Neutrophil (primary cell): Measurements from ENCODE around the gene AAK1.

Source experiments
- H3K27ac ChIP-seq: fragments of 200-600 bp; sonication (generic); 2 replicates; pipeline ENCODE4 v1.5.1; 2016; ENCODE audit warnings: mild to moderate bottlenecking, moderate library complexity
- H3K27me3 ChIP-seq: fragments of 200-600 bp; sonication (generic); 2 replicates; pipeline ENCODE4 v1.6.0; 2016; ENCODE audit warnings: mild to moderate bottlenecking
- H3K36me3 ChIP-seq: fragments of 200-600 bp; sonication (generic); 2 replicates; pipeline ENCODE4 v1.5.1; 2017
- H3K4me1 ChIP-seq, 2 experiments: fragments of 200-600 bp in 1 of 2; sonication (generic) in 1 of 2; 1 replicate in 1 of 2; 2 replicates in 1 of 2; pipeline versions ENCODE4 v1.5.1 to v1.6.1; 2013 to 2016; ENCODE audit warnings: low read depth in 1 of 2, low read length in 1 of 2, mild to moderate bottlenecking in 1 of 2, moderate library complexity in 1 of 2; ENCODE audit not compliant: control insufficient read depth in 1 of 2, insufficient read depth in 1 of 2
- H3K4me3 ChIP-seq, 2 experiments: fragments of 200-600 bp in 1 of 2; sonication (generic) in 1 of 2; 1 replicate in 1 of 2; 2 replicates in 1 of 2; pipeline ENCODE4 v1.5.1; 2013 to 2016; ENCODE audit warnings: low read depth in 1 of 2, low read length in 1 of 2, mild to moderate bottlenecking in 1 of 2, moderate library complexity in 1 of 2
- H3K9me3 ChIP-seq: fragments of 200-600 bp; sonication (generic); 2 replicates; pipeline ENCODE4 v1.5.1; 2016
- CTCF ChIP-seq: fragments of 200-600 bp; sonication (generic); IDR thresholded peaks from 2 replicates; pipeline ENCODE4 v1.5.1; 2016; ENCODE audit warnings: antibody characterized with exemption

AAK1 gene

DNA sequence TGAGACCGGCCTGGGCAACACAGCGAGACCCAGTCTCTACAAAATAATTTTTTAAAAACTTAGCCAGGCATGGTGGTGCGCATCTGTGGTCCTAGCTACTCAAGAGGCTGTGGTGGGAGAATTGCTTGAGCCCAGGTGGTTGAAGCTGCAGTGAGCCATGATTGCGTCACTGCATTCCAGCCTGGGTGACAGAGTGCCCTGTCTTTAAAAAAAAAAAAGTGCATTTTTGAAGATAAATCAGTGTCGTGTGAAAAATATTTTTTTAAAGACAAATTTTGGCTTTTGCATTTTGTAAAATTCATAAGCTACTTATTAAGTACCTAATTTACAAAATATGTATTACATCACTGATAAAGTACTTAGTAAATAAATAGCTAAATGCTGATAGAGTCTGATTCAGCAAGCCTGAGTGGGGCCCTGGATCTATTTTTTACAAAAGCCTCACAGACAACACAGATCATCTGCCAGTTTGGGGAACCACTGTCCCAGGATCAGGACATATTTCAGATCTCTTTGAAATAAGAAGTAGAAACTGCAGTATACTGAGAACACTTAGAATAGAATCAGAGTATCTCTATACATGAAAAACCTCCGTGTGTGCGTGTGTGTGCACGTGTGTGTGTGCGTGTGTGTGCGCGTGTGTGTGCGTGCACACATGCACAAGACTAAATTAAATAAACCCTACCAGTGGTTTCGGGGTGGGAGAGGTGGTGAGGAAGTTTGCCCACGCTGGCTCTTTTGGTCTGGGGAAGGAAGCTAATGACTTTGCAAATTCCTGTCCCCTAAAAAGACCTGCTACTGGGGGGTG, 61.6 kb downstream of the AAK1 start:
- no peaks in the 10 kb centered on the region for H3K27me3 ChIP-seq
- no peaks in the 10 kb centered on the region for H3K9me3 ChIP-seq
- no peak for TF ChIP-seq CTCF
- peak overlapping the region; percentile 81 for H3K27ac ChIP-seq
- no peaks in the 10 kb centered on the region for H3K36me3 ChIP-seq
- H3K4me1 ChIP-seq = peaks cover 62 to 70% of the 10 kb centered on the region in 2 experiments
- H3K4me3 ChIP-seq = peak overlapping the region; percentile 15 to 34

GRCh38 chr2:69580486-69580885, 63.1 kb downstream of the AAK1 start:
- H3K4me3 ChIP-seq = no peak overlapping the region
- H3K4me1 ChIP-seq = peaks cover 72 to 83% of the 10 kb centered on the region in 2 experiments
- peak overlapping the region; percentile 13 for H3K27ac ChIP-seq

DNA sequence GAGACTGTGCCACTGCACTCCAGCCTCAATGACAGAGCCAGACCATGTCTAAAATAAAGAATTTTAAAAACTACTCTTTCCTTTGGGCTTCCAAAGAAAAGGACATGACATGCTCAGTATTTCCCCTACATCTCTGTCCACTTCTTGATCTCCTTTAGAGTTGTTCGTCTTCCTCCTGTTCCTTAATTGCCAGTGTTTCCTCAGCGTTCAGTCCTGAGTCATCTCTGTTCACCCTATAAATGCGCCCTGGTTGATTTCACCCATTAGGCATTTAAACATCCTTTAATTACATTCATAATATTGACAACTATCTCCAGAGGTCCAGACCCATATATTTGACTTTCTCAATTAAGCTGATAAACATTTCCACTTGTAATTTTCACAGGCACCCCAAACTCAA, 64.0 kb downstream of the AAK1 start:
- H3K27me3 ChIP-seq = no peaks in the 10 kb centered on the region
- H3K9me3 ChIP-seq = no peaks in the 10 kb centered on the region
- no peak for TF ChIP-seq CTCF
- H3K27ac ChIP-seq = peak overlapping the region; percentile 13
- H3K4me1 ChIP-seq = peaks cover 69 to 79% of the 10 kb centered on the region in 2 experiments
- no peaks in the 10 kb centered on the region for H3K36me3 ChIP-seq
- H3K4me3 ChIP-seq = no peak overlapping the region

More at GRCh38 chr2:69580486-69580885, 63.1 kb downstream of the AAK1 start:
- no peaks in the 10 kb centered on the region for H3K27me3 ChIP-seq
- TF ChIP-seq CTCF = no peak
- no peaks in the 10 kb centered on the region for H3K36me3 ChIP-seq
- no peaks in the 10 kb centered on the region for H3K9me3 ChIP-seq

- Histone ChIP-seq H3K27me3 (no peaks in the 10 kb centered on the region), H3K4me3 (no peak overlapping the region), H3K9me3 (no peaks in the 10 kb centered on the region), H3K36me3 (no peaks in the 10 kb centered on the region), H3K4me1 (peaks cover 56 to 66% of the 10 kb centered on the region in 2 experiments), H3K27ac (peak overlapping the region; percentile 57)
- no peak for TF ChIP-seq CTCF
Measured at GRCh38 chr2:69578198-69578540, 65.4 kb downstream of the AAK1 start.

DNA sequence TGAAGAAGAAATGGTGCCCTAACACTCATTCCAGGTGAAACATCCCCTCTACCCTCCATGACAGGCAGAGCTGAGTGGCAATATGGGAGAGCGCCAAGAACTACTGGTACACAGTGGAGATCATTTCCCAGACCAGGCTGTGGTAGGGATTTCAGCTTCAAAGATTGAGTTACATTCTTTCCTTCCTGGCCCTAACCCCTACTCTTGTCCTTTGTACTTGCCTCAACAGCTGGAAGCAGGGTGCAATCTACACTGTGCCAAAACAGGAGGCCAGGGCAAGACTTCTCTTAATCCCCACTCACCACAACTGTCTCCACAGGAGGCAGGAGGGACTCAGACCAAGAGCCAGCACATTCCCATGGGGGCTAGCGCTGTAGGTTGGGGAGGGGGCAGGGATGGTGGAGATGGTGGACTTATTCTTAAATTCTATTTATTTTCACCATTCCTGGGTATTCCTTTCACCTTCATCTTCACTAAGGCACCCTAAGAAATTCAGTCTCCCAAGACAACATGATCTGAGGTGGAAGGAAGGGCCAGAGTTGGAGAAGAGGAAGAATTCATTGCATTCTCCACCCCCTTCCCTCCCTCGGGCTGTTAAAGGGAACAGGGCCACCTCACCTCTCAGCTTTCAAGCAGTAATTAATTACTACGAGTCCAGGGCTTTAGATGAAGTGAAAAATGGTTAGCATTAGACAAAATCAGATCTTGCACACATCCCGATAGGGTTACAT, 65.9 kb downstream of the AAK1 start:
- Histone ChIP-seq H3K4me3 (no peak overlapping the region), H3K27me3 (no peaks in the 10 kb centered on the region), H3K4me1 (peaks cover 50 to 60% of the 10 kb centered on the region in 2 experiments), H3K9me3 (no peaks in the 10 kb centered on the region), H3K27ac (peak overlapping the region; percentile 57), H3K36me3 (no peaks in the 10 kb centered on the region)
- no peak for TF ChIP-seq CTCF
